Erythroblast (primary cell): ENCODE results near the gene OR10H1.

Experiments used
- GATA1 ChIP-seq: IDR thresholded peaks from 2 replicates; pipeline ENCODE4 v1.6.1; 2011; ENCODE audit warnings: low read depth, mild to moderate bottlenecking, control low read depth, low read length, moderate library complexity
- POLR2A ChIP-seq: IDR thresholded peaks from 2 replicates; pipeline ENCODE4 v1.6.1; 2011; ENCODE audit warnings: mild to moderate bottlenecking, low read length

- no peak for TF ChIP-seq POLR2A
- TF ChIP-seq GATA1 = no peak
These were observed 25.4 kb downstream of the OR10H1 start for GRCh38 chr19:15790096-15790495.
